ENCODE measurements around the gene NMRK1. TPM values are rescaled to one million over a fixed set of nuclear protein-coding genes. Genes with fewer than 3 reads are reported as not detected.

Gene NMRK1
- total RNA-seq, 6 experiments from 2014 or later: 19.6 to 29.9 (median 21.9) TPM

GRCh38 chr9:75116306-75116705 lies 28.4 kb upstream of the NMRK1 start:
- Histone ChIP-seq H3K4me3 (no peak overlapping the region), H3K27me3 (no peaks in the 10 kb centered on the region), H3K27ac (no peak overlapping the region), H3K4me1 (no peaks in the 10 kb centered on the region), H3K36me3 (no peaks in the 10 kb centered on the region), H3K9me3 (no peaks in the 10 kb centered on the region)
- ATAC-seq (peak in 2 of 4 donors; percentile 41 to 45), DNase-seq (no peak)
- WGBS (ENCODE audit: insufficient coverage, low coverage, low lambda C conversion rate, missing lambda C conversion rate): 50% methylated on average over 4 of the region's 4 CpGs
- TF ChIP-seq POLR2A (IDR thresholded peaks at IDR 0.05): no peak
- TF ChIP-seq, protein P1, sequence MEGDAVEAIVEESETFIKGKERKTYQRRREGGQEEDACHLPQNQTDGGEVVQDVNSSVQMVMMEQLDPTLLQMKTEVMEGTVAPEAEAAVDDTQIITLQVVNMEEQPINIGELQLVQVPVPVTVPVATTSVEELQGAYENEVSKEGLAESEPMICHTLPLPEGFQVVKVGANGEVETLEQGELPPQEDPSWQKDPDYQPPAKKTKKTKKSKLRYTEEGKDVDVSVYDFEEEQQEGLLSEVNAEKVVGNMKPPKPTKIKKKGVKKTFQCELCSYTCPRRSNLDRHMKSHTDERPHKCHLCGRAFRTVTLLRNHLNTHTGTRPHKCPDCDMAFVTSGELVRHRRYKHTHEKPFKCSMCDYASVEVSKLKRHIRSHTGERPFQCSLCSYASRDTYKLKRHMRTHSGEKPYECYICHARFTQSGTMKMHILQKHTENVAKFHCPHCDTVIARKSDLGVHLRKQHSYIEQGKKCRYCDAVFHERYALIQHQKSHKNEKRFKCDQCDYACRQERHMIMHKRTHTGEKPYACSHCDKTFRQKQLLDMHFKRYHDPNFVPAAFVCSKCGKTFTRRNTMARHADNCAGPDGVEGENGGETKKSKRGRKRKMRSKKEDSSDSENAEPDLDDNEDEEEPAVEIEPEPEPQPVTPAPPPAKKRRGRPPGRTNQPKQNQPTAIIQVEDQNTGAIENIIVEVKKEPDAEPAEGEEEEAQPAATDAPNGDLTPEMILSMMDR (IDR thresholded peaks at IDR 0.05): no peak
- intact Hi-C loops (cut with DNase I): no loop called here

DNA sequence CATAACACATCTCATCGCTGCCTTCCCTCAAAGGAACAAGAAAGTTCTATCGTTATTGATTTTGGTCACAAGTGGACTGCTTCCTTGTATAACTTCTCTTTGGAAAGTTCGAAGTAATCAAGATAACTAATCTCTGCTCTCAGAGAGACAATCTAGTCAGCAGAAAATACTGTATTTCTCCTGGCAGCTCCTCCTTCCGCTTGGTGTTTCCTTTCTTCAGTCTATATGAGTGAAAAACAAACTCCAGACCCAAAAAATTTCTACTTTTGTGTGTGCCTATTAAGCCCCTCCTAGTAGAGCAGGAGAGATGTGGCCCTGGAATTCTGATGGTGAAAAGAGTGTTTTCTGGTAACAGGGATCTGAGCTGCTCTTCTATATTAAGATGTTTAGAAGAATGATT lies 24.8 kb upstream of the NMRK1 start:
- no peaks in the 10 kb centered on the region for H3K27me3 ChIP-seq
- no peak for TF ChIP-seq POLR2A (IDR thresholded peaks at IDR 0.05)
- TF ChIP-seq, protein P1 (IDR thresholded peaks at IDR 0.05): no peak
- intact Hi-C loops (cut with DNase I): no loop called here
- DNase-seq (no peak), ATAC-seq (peak in 2 of 4 donors; percentile 37 to 50)
- no peaks in the 10 kb centered on the region for H3K36me3 ChIP-seq
- 53% methylated on average over 4 of the region's 4 CpGs for WGBS (ENCODE audit: insufficient coverage, low coverage, low lambda C conversion rate, missing lambda C conversion rate)
- no peaks in the 10 kb centered on the region for H3K9me3 ChIP-seq
- H3K27ac ChIP-seq: no peak overlapping the region
- no peak overlapping the region for H3K4me3 ChIP-seq
- H3K4me1 ChIP-seq: peaks cover 0 to 6% (median 2%) of the 10 kb centered on the region in 4 donors

DNA sequence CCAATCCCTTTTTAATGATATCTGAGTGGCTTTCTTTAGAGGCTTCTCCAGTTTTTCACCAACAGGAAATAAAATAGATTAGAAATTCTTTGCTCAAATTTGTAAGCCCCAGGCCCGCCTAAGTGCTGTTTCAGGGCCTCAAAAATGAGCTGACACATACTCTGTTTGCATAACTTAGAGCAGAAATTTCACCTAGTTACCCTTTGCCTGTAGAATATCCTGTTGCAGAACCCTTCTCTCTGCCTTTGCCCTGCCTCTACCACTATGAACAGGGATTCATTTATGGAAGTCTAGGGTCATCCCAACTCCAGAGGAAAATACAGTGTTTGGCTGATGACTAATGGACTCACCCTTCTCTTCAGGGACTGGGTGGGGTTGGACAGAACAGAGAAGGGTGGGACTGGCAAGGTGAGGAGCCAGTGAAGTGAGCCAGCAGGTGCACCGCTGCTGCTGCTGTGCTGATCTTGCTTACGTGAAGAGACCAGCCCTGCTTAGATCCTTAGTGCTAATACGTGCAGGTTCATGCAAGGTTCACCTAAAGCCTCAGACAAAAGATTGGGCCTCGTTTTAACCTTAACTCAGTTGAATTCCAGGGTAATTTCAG lies 23.2 kb upstream of the NMRK1 start:
- intact Hi-C loops (cut with DNase I): no loop called here
- TF ChIP-seq, protein P1 (IDR thresholded peaks at IDR 0.05): no peak
- no peak for TF ChIP-seq POLR2A (IDR thresholded peaks at IDR 0.05)

DNA sequence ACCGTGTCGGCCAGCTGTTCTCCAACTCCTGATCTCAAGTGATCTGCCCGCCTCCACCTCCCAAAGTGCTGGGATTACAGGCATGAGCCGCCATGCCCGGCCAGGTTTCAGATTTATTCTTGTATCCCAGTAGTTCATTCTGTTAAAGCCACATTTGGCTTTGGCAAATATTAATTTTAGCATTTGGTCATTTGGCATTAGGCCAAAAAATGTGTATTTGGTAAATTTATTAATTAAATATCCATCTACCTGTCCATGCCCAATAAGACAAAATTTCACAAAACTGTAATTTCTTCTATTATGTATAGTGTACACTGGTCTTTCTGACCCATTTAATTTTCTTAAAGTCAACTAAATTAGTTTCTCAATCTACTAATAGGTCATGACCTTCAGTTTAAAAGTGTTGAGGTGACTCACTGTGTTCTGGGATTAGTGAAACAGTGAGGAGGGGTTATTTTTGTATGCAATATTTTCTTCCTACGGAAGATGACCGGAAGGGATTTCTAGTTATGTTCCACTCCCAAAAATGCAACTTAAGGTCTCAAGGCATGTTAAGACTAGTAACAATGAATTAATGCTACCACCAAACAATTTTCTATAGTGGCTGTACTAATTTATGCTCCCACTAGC lies 21.4 kb upstream of the NMRK1 start:
- Histone ChIP-seq H3K36me3 (no peaks in the 10 kb centered on the region), H3K27ac (peak overlapping the region in 1 of 3 donors; percentile 6), H3K27me3 (no peaks in the 10 kb centered on the region), H3K4me3 (no peak overlapping the region), H3K4me1 (peaks cover 0 to 6% (median 2%) of the 10 kb centered on the region in 4 donors), H3K9me3 (no peaks in the 10 kb centered on the region)
- DNase-seq: no peak
- peak in 1 of 4 donors; percentile 34 for ATAC-seq
- WGBS (ENCODE audit: insufficient coverage, low coverage, low lambda C conversion rate, missing lambda C conversion rate): 86% methylated on average over 5 of the region's 7 CpGs
- TF ChIP-seq POLR2A (IDR thresholded peaks at IDR 0.05): no peak
- TF ChIP-seq, protein P1 (IDR thresholded peaks at IDR 0.05): no peak
- intact Hi-C loops (cut with DNase I): no loop called here

More for the DNA sequence above, 23.2 kb upstream of the NMRK1 start:
- H3K4me3 ChIP-seq: no peak overlapping the region
- no peaks in the 10 kb centered on the region for H3K27me3 ChIP-seq
- ATAC-seq (peak; percentile 14 to 34 (median 24)), DNase-seq (no peak)
- peaks cover 0 to 6% (median 2%) of the 10 kb centered on the region in 4 donors for H3K4me1 ChIP-seq
- H3K9me3 ChIP-seq: no peaks in the 10 kb centered on the region
- 42% methylated on average over 4 of the region's 5 CpGs for WGBS (ENCODE audit: insufficient coverage, low coverage, low lambda C conversion rate, missing lambda C conversion rate)
- no peak overlapping the region for H3K27ac ChIP-seq
- H3K36me3 ChIP-seq: no peaks in the 10 kb centered on the region
